ENCODE results near the gene CIB4.

CIB4 gene

GRCh38 chr2:26606847-26607190, 34.3 kb downstream of the CIB4 start:
- Histone ChIP-seq H3K9ac (ENCODE audit: low read depth, low read length) (no peak overlapping the region), H3K9me3 (ENCODE audit: control insufficient read depth, insufficient read depth, low read length) (no peaks in the 10 kb centered on the region), H3K36me3 (ENCODE audit: insufficient read depth, low read length) (no peaks in the 10 kb centered on the region), H3K4me1 (ENCODE audit: insufficient read depth, low read length) (peaks cover 4% of the 10 kb centered on the region; the same call in 1 of the 2 replicates)

- Histone ChIP-seq H3K9ac (ENCODE audit: low read depth, low read length) (no peak overlapping the region), H3K4me1 (ENCODE audit: insufficient read depth, low read length) (peaks cover 4% of the 10 kb centered on the region; the same call in 1 of the 2 replicates), H3K9me3 (ENCODE audit: control insufficient read depth, insufficient read depth, low read length) (no peaks in the 10 kb centered on the region), H3K36me3 (ENCODE audit: insufficient read depth, low read length) (no peaks in the 10 kb centered on the region)
Observed at GRCh38 chr2:26605999-26606846, 34.9 kb downstream of the CIB4 start.

- no peaks in the 10 kb centered on the region for H3K36me3 ChIP-seq (ENCODE audit: insufficient read depth, low read length)
- no peaks in the 10 kb centered on the region for H3K9me3 ChIP-seq (ENCODE audit: control insufficient read depth, insufficient read depth, low read length)
- H3K4me1 ChIP-seq (ENCODE audit: insufficient read depth, low read length) = peaks cover 4% of the 10 kb centered on the region; the same call in 1 of the 2 replicates
- H3K9ac ChIP-seq (ENCODE audit: low read depth, low read length) = no peak overlapping the region
Observed at GRCh38 chr2:26605195-26605998, 35.8 kb downstream of the CIB4 start.

GRCh38 chr2:26602575-26602974, 38.6 kb downstream of the CIB4 start:
- no peaks in the 10 kb centered on the region for H3K9me3 ChIP-seq (ENCODE audit: control insufficient read depth, insufficient read depth, low read length)
- H3K9ac ChIP-seq (ENCODE audit: low read depth, low read length) = no peak overlapping the region
- H3K4me1 ChIP-seq (ENCODE audit: insufficient read depth, low read length) = peaks cover 12% of the 10 kb centered on the region; the same call in 1 of the 2 replicates
- no peaks in the 10 kb centered on the region for H3K36me3 ChIP-seq (ENCODE audit: insufficient read depth, low read length)

DNA sequence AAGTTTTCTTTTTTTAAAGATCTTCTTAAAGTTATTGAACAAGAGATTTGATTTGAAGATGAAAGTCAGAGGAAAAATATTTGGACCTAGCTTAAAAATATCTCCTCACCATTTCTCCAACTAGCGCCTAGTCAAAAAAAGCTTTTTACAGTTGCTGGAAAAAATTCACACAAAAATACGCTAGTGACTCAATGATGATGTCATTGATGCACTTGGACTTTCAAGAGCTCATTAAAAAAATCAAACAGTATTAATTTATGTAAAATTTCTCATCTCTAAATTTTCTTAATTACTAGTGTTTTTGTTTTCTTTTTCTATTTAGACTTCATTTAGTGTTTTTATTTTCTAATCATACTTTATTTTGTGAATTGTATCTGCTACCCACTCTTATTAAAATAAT, 41.8 kb downstream of the CIB4 start:
- H3K36me3 ChIP-seq (ENCODE audit: insufficient read depth, low read length) = no peaks in the 10 kb centered on the region
- H3K9me3 ChIP-seq (ENCODE audit: control insufficient read depth, insufficient read depth, low read length) = no peaks in the 10 kb centered on the region
- H3K9ac ChIP-seq (ENCODE audit: low read depth, low read length) = no peak overlapping the region
- peaks cover 8% of the 10 kb centered on the region; the same call in 1 of the 2 replicates for H3K4me1 ChIP-seq (ENCODE audit: insufficient read depth, low read length)

GRCh38 chr2:26598996-26599373, 42.2 kb downstream of the CIB4 start:
- H3K4me1 ChIP-seq (ENCODE audit: insufficient read depth, low read length) = peaks cover 8% of the 10 kb centered on the region; the same call in 1 of the 2 replicates
- H3K9ac ChIP-seq (ENCODE audit: low read depth, low read length) = no peak overlapping the region
- H3K9me3 ChIP-seq (ENCODE audit: control insufficient read depth, insufficient read depth, low read length) = no peaks in the 10 kb centered on the region
- H3K36me3 ChIP-seq (ENCODE audit: insufficient read depth, low read length) = no peaks in the 10 kb centered on the region

- no peaks in the 10 kb centered on the region for H3K36me3 ChIP-seq (ENCODE audit: insufficient read depth, low read length)
- H3K9ac ChIP-seq (ENCODE audit: low read depth, low read length) = no peak overlapping the region
- H3K4me1 ChIP-seq (ENCODE audit: insufficient read depth, low read length) = peaks cover 8% of the 10 kb centered on the region; the same call in 1 of the 2 replicates
- H3K9me3 ChIP-seq (ENCODE audit: control insufficient read depth, insufficient read depth, low read length) = no peaks in the 10 kb centered on the region
Observed at GRCh38 chr2:26598336-26598995, 42.7 kb downstream of the CIB4 start.

DNA sequence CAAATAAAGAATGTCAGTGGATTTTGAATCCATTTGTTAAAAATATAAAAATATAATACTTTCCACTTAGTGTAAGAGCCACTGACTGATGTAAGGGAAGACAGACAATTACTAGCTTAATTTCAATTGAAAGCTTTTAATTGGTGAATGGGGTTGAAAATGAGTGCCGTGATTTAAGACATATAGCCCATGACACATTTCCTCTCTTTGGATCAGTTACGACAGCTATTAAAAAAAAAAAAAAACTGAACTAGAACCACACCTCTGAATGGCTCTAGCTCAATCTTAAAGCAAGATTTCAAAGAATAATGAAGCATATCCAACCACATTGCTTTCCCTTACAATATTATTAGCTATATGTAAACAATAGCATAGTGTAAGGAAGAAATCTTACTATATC, 44.0 kb downstream of the CIB4 start:
- Histone ChIP-seq H3K36me3 (ENCODE audit: insufficient read depth, low read length) (no peaks in the 10 kb centered on the region), H3K9ac (ENCODE audit: low read depth, low read length) (no peak overlapping the region), H3K4me1 (ENCODE audit: insufficient read depth, low read length) (peaks cover 8% of the 10 kb centered on the region; the same call in 1 of the 2 replicates), H3K9me3 (ENCODE audit: control insufficient read depth, insufficient read depth, low read length) (no peaks in the 10 kb centered on the region)

GRCh38 chr2:26595146-26595545, 46.0 kb downstream of the CIB4 start:
- H3K36me3 ChIP-seq (ENCODE audit: insufficient read depth, low read length) = no peaks in the 10 kb centered on the region
- H3K9me3 ChIP-seq (ENCODE audit: control insufficient read depth, insufficient read depth, low read length) = no peaks in the 10 kb centered on the region
- H3K9ac ChIP-seq (ENCODE audit: low read depth, low read length) = no peak overlapping the region
- H3K4me1 ChIP-seq (ENCODE audit: insufficient read depth, low read length) = peaks cover 8% of the 10 kb centered on the region; the same call in 1 of the 2 replicates

DNA sequence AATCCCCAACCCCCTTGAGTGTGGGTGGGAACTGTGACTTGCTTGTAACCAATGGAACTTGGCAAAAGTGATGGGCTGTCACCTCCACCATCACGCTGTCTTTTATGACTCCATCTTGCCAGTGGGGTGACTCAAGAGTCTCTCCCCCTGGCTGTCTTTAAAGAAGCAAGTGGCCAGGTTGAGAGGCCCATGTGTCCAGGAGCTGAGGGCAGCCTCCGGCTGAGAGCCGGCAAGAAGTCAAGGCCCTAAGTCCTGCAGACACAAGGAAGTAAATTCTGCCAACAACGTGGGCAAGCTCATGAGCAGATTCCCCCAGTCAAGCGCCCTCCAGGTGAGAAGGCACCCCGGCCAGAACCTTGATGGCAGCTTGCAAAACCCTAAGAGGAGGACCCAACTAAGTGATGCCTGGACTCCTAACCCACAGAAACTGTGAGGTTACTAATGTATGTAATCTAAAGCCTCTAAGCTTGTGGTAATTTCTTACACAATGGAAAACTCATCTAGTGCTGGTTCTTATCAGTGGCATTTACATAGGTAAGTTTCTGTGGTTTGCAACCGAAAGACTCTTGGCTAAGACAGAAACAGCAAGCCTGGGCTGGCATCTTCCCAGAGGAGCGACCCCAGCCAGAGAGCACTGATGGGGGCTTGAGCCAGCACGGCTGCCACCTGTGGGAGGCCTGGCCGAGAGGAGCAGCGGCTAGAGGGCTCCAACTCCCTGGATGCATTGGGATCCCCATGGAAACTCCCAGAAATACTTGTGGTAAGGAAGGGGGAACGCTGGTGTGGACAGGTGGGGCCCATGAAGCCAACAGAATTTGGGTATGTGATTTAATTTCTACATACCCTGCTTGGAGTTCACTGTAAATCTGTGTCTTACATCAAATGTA, 49.3 kb downstream of the CIB4 start:
- H3K9me3 ChIP-seq (ENCODE audit: control insufficient read depth, insufficient read depth, low read length) = no peaks in the 10 kb centered on the region
- no peaks in the 10 kb centered on the region for H3K4me1 ChIP-seq (ENCODE audit: insufficient read depth, low read length)
- H3K36me3 ChIP-seq (ENCODE audit: insufficient read depth, low read length) = no peaks in the 10 kb centered on the region
- no peak overlapping the region for H3K9ac ChIP-seq (ENCODE audit: low read depth, low read length)

- H3K9ac ChIP-seq (ENCODE audit: low read depth, low read length) = no peak overlapping the region
- H3K36me3 ChIP-seq (ENCODE audit: insufficient read depth, low read length) = no peaks in the 10 kb centered on the region
Observed at GRCh38 chr2:26590980-26591618, 50.1 kb downstream of the CIB4 start.

GRCh38 chr2:26590508-26590907, 50.7 kb downstream of the CIB4 start:
- no peaks in the 10 kb centered on the region for H3K4me1 ChIP-seq (ENCODE audit: insufficient read depth, low read length)
- H3K36me3 ChIP-seq (ENCODE audit: insufficient read depth, low read length) = no peaks in the 10 kb centered on the region
- H3K9ac ChIP-seq (ENCODE audit: low read depth, low read length) = no peak overlapping the region
- H3K9me3 ChIP-seq (ENCODE audit: control insufficient read depth, insufficient read depth, low read length) = no peaks in the 10 kb centered on the region

More at GRCh38 chr2:26590980-26591618, 50.1 kb downstream of the CIB4 start:
- Histone ChIP-seq H3K4me1 (ENCODE audit: insufficient read depth, low read length) (no peaks in the 10 kb centered on the region), H3K9me3 (ENCODE audit: control insufficient read depth, insufficient read depth, low read length) (no peaks in the 10 kb centered on the region)

DNA sequence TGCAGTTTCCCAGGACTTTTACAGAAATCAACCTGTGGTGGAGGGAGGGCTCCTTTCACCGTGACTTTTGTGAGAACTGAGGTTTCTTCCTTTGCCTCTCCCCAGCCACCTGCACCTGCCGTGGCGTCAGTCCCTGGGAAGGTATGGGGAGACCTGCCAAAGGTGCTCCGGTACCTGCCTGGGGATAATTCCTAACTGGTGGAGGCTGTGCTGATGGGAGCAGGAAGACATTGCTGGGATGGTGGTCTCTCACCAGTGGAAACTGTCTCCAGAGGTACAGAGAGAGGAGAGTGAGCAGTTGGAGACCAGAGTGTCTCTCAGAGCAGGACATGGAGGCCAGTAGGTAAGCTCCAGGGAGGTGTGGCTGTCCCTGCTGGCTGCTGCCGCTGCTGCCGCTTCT, 52.6 kb downstream of the CIB4 start:
- Histone ChIP-seq H3K9me3 (ENCODE audit: control insufficient read depth, insufficient read depth, low read length) (no peaks in the 10 kb centered on the region), H3K9ac (ENCODE audit: low read depth, low read length) (no peak overlapping the region), H3K36me3 (ENCODE audit: insufficient read depth, low read length) (no peaks in the 10 kb centered on the region), H3K4me1 (ENCODE audit: insufficient read depth, low read length) (no peaks in the 10 kb centered on the region)
